MCF 10A (cell line): ENCODE measurements around the gene IKZF1. TPM values are rescaled to one million over a fixed set of nuclear protein-coding genes. Genes with fewer than 3 reads are reported as not detected.

Source experiments
- BruUV-seq: library from RNA; stranded (reverse); fragments of 400-500 nt; replicated peaks from 2 replicates; lab custom pipeline; 2021; lab: Mats Ljungman, UMichigan
- CTCF ChIA-PET: fragments of 300-600 bp; sonication (Branson Sonifier 250); formaldehyde crosslinking; extraction: SDS; loops from one replicate; lab custom pipeline; 2021; ENCODE audit warnings: antibody characterized with exemption, inconsistent platforms; lab: Yijun Ruan, JAX
- POLR2A ChIA-PET: fragments of 300-600, 350-650 bp; sonication (Branson Sonifier 250); formaldehyde crosslinking; extraction: SDS; loops from one replicate; lab custom pipeline; 2020; ENCODE audit warnings: antibody characterized with exemption, inconsistent platforms; lab: Yijun Ruan, JAX
- DNase-seq: peaks from one replicate; pipeline ENCODE4 v3.0.0-alpha.2; 2018; ENCODE audit not compliant: unreplicated experiment
- H3K27ac Mint-ChIP-seq: one replicate; pipeline ENCODE4 v1.8.0; 2022; ENCODE audit warnings: mild to moderate bottlenecking, low read depth, mixed read lengths; ENCODE audit not compliant: unreplicated experiment
- H3K27me3 Mint-ChIP-seq: one replicate; pipeline ENCODE4 v1.8.0; 2022; ENCODE audit warnings: mixed read lengths; ENCODE audit not compliant: insufficient read depth, unreplicated experiment
- H3K36me3 Mint-ChIP-seq: one replicate; pipeline ENCODE4 v1.8.0; 2022; ENCODE audit warnings: mild to moderate bottlenecking, moderate library complexity, mixed read lengths; ENCODE audit not compliant: insufficient read depth, unreplicated experiment
- H3K4me1 Mint-ChIP-seq: one replicate; pipeline ENCODE4 v1.8.0; 2022; ENCODE audit warnings: mixed read lengths; ENCODE audit not compliant: insufficient read depth, unreplicated experiment
- H3K4me3 Mint-ChIP-seq: one replicate; pipeline ENCODE4 v1.8.0; 2022; ENCODE audit warnings: mild to moderate bottlenecking, moderate library complexity, mixed read lengths; ENCODE audit not compliant: unreplicated experiment
- H3K9me3 Mint-ChIP-seq: one replicate; pipeline ENCODE4 v1.8.0; 2022; ENCODE audit warnings: mixed read lengths; ENCODE audit not compliant: unreplicated experiment
- CTCF ChIP-seq: fragments of 200-600 bp; IDR thresholded peaks from one replicate; pipeline ENCODE4 v1.8.0; 2022; ENCODE audit warnings: antibody characterized with exemption, mild to moderate bottlenecking; ENCODE audit not compliant: unreplicated experiment
- intact Hi-C: fragments of 100-400 bp; cut with micrococcal nuclease; formaldehyde crosslinking; loops from 2 replicates; pipeline ENCODE4 v1.14.1; 2022
- total RNA-seq: library from RNA; stranded (reverse); gene quantifications from 2 replicates; pipeline ENCODE4 v1.2.3, GENCODE V29; 2022

IKZF1 gene
- total RNA-seq, 1 experiment from 2014 or later: not detected

GRCh38 chr7:50431722-50432305 lies 127.3 kb downstream of the IKZF1 start:
- Mint-ChIP-seq H3K27me3 (no peaks in the 10 kb centered on the region), H3K9me3 (no peaks in the 10 kb centered on the region), H3K27ac (no peak overlapping the region), H3K4me3 (no peak overlapping the region), H3K36me3 (no peaks in the 10 kb centered on the region), H3K4me1 (peaks cover 10% of the 10 kb centered on the region)
- no TSS peak for BruUV-seq
- intact Hi-C loops: no loop called here
- no peak for DNase-seq
- CTCF ChIA-PET: interaction anchor here (0.9 to 6.0 kb wide), 5 partner anchors 10 to 227 kb away, joined by 3 to 44 read pairs (median 6); no protein-coding TSS in a partner anchor
- POLR2A ChIA-PET: no interaction called here
- TF ChIP-seq CTCF: no peak

GRCh38 chr7:50436133-50436806 lies 131.8 kb downstream of the IKZF1 start:
- no peaks in the 10 kb centered on the region for H3K9me3 Mint-ChIP-seq
- no peak for TF ChIP-seq CTCF
- no peak overlapping the region for H3K27ac Mint-ChIP-seq
- BruUV-seq: no TSS peak
- intact Hi-C loops: no loop called here
- no peaks in the 10 kb centered on the region for H3K27me3 Mint-ChIP-seq
- peaks cover 13% of the 10 kb centered on the region for H3K4me1 Mint-ChIP-seq
- POLR2A ChIA-PET: interaction anchor here (0.6 kb wide), 1 partner anchor 77 kb away, joined by 3 read pairs; no protein-coding TSS in a partner anchor
- DNase-seq: peak; percentile 76
- peaks cover 22% of the 10 kb centered on the region for H3K36me3 Mint-ChIP-seq
- H3K4me3 Mint-ChIP-seq: no peak overlapping the region
- CTCF ChIA-PET: interaction anchor here (0.6 to 4.2 kb wide), 3 partner anchors 18 to 844 kb away, joined by 3 to 20 read pairs (median 3); no protein-coding TSS in a partner anchor

GRCh38 chr7:50446542-50446960 lies 142.0 kb downstream of the IKZF1 start:
- peaks cover 17% of the 10 kb centered on the region for H3K36me3 Mint-ChIP-seq
- H3K4me1 Mint-ChIP-seq: peaks cover 22% of the 10 kb centered on the region
- no peak overlapping the region for H3K4me3 Mint-ChIP-seq
- no peaks in the 10 kb centered on the region for H3K27me3 Mint-ChIP-seq
- BruUV-seq: no TSS peak
- intact Hi-C loops: no loop called here
- H3K9me3 Mint-ChIP-seq: no peaks in the 10 kb centered on the region
- peak overlapping the region; percentile 5 for H3K27ac Mint-ChIP-seq
- POLR2A ChIA-PET: interaction anchor here (0.6 to 0.9 kb wide), 3 partner anchors 105 to 511 kb away, joined by 3 to 5 read pairs (median 3); no protein-coding TSS in a partner anchor
- CTCF ChIA-PET: interaction anchor here (1.1 to 1.9 kb wide), 3 partner anchors 144 to 715 kb away, joined by 3 to 10 read pairs (median 3); no protein-coding TSS in a partner anchor
- DNase-seq: peak; percentile 98
- no peak for TF ChIP-seq CTCF

GRCh38 chr7:50448823-50449222 lies 144.3 kb downstream of the IKZF1 start:
- Mint-ChIP-seq H3K27ac (peak overlapping the region; percentile 47), H3K4me1 (peaks cover 22% of the 10 kb centered on the region), H3K9me3 (no peaks in the 10 kb centered on the region), H3K36me3 (peaks cover 7% of the 10 kb centered on the region), H3K4me3 (peak overlapping the region; percentile 92), H3K27me3 (no peaks in the 10 kb centered on the region)
- CTCF ChIA-PET: interaction anchor here (0.6 to 2.4 kb wide), 4 partner anchors 19 to 712 kb away, joined by 3 to 13 read pairs (median 4); no protein-coding TSS in a partner anchor
- no peak for DNase-seq
- intact Hi-C loops: no loop called here
- POLR2A ChIA-PET: interaction anchor here (0.6 kb wide), 1 partner anchor 524 kb away, joined by 3 read pairs; no protein-coding TSS in a partner anchor
- BruUV-seq: no TSS peak
- no peak for TF ChIP-seq CTCF
